Dermis blood vessel endothelial cell (primary cell): ENCODE results near the gene POLG. TPM values are rescaled to one million over a fixed set of nuclear protein-coding genes. Genes with fewer than 3 reads are reported as not detected.

Experiments used
- DNase-seq: peaks from one replicate; pipeline ENCODE4 v3.0.0; 2010
- total RNA-seq: library from RNA; depleted of rRNA; stranded (reverse); fragments of >200 nt; gene quantifications from 2 replicates; pipeline ENCODE4 v1.2.3, GENCODE V29; 2014

POLG gene
- total RNA-seq, 1 donor from 2014 or later: 114 TPM

DNA sequence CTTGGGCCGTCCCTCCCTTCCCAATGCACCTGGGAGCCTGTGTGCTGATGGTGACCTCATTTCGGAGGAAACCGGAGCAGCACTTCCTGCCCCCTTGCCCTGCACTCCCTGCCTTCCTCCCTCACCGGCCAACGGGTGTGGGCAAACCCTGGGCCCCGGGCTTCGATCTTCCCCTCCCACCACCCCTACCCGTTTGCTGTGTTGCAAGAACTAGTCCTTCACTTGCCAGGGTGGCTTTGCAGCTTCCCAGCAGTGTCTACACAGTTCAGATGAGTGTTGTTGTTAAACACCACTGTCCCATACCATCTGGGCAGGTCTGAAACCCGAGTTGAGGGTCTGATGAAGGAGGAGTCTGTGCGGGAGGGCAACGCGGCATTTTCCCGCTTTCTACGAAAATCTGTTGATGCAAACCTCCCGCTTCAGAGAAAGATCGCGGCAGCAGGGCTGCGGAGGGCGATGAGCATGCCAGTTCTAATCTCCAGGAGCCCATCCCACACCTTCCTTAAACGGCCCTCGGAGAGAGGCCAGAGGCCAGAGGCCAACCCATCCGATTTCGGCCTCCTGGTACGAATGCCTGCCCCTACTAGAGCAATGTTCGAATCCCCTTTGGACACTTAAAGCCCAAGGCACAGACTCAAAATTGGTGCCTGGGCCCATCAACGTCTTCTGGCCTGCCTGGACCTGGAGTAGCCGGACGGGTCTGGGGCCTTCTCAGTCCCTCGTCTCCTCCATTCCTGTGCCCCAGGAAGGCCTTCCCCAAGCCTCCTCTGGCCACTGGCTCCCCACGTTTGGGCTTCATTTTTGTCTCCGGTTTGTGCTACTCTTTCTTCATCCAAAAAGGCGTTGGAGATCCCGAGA lies 35.7 kb upstream of the POLG start:
- no peak for DNase-seq

DNA sequence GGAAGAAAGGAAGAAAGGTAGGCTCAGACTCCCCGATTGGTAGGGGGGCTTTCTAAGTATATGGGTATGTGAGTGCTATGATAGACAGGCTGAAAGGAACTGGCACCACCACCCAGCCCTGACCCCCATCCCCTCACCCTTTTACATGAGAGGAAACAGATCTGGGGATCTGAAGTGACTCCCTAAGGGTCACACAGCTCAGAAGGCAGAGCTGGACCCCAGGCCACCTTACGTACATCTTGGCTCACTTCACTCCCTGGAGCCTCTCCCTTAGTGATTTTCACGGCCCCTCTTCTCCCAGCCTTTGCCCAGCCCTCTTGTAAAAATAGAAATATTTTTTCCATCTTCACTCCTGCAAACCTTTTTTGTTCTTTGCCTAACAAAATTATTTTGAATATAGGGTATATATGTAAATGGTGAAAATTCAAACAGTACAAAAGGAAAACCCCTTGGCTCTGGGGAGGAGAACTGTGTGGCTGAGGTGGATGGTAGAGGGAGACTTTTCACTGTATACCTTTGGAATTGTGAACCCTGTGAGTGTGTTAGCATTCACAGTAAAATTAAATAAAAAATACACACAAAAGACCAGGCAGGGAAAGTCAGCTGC lies 34.8 kb upstream of the POLG start:
- no peak for DNase-seq

DNA sequence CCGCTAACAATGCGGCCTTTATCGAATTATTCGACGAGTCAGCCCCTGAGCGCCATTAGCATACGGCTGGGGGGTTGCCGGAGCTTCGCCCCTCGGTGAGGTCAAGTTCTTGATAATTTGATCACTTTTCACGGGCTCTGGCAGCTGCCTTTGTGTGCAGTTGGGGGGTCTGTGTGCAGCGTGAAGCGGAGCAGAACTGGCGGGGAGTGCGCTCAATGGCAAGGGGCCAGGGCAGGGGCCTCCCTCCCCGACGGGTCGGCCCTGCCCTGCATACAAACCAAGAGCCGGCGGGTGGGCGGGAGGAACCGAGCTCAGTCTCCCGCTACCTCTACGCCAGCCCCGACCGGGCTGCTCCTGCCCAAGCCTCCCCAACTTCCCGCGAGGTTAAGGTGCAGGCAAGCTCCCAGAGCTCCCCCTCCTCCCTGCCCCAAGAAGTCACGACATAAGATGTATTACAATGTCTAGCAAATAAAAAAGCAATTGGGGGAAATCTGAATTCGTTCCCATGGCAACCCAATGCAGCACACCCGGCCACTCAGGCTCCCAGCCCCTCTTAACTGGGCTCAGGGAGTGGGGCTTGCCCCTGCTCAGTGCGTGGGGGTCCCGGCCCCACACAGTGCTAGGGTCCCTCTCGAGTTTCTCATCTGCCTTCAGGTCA lies 34.1 kb upstream of the POLG start:
- no peak for DNase-seq

DNA sequence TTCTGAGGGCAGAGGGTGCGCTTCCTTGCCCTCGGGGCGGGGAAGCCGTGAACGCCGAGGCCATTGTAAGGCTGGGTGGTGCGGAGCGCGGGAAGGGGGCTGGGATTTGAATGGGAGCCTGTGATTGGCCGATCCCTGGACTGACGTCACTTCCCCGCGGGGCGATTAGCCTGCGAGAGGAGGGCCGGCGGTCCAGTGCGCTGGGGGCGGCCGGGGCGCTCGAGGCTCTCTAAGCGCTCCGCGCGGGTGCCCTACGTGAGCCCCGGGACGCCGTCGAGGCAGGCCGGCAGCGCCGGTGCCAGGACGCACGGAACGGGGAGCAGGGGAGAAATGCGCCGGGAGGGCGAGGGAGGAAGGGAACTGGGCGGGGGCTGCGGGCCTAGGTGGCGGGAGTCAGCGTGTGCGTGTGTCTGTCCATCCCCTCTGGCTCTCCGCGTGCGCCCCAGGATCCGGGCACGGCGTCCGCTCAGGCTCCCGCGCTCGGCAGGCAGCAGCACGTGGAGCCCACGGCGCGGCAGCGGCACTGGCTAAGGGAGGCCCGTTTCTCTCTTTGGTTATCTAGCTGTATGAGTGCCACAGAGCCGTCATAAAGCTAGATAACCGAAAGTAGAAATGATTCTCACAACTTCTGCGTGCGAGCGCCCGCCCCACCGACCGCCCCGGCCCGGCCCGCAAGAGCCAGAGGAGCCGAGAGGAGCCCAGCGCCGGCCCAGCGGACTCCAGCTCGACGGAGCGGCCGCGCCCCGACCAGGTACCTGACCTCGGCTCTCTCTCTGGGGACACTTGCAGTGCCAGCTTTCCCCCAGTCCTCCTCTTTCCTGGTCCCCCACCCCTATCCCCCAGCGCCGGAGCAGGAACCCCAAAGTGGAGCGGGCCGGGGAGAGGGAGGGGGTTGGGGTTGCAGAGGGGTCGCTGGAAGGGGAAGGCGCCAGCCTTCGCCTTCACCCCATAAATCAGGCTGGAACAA lies 33.1 kb upstream of the POLG start:
- peak; percentile 27 for DNase-seq

DNA sequence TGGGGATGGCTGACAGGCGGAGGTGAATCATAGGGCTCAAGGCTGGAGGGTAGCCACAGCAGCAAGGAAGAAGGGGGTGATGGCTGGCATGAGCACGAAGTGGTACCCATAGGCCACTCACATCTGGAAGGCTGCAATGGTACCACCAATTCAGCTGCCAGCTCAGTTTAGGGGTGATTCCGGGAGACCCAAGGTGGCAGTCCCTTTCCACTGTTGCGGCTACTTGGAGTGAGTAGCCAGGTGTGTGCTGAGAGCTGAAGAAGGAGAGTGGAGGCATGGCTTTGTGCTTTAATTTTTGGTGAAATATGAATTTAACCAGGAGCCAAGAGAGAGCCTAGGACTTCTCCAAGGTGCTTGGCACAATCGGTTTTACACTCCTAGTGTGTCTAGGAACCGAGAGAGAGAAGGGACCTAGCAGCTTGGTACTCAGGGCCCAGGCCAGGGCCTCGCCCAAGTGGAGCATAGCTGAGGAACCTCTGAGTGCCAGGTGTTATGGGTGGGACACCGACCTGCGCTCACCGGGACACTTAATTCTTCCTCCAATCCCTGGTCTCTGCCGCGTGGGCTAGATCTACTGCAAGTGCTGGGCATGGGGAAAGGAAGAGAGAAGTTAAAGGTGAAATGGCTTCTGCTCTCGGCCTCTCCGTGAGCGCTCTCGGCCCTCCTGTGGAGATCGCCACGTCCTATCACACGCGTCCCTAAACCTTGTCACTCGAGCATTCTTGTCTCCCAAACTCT lies 32.2 kb upstream of the POLG start:
- no peak for DNase-seq

DNA sequence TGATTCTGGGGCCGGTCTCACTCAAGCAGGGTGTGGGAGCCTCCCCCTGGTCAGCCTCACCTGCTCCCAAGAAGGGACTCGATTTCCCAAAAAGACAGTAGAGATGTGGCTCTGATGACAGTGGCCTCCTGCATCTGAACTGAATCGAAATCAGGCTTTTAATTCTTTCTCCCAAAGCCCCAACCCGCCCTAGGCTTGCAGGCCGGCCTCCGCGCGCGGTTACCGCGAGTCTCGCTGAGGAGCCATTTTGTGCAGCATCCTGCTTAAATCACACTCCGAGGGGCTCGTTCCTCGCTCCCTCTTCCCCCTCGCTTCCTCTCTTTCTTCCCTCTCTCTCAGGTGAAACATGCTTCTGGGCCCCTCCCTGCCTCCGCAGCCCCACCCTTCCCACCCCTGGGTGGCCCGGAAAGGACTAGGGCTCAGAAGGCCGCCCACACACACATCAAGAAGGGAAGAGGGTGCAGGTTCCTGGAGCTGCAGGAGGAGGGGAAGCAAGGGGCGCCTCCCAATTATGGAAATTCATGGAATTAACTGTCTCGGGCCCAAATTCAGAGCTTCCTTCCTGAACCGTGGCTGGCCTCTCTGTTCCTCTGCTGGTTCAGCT lies 30.9 kb upstream of the POLG start:
- no peak for DNase-seq

DNA sequence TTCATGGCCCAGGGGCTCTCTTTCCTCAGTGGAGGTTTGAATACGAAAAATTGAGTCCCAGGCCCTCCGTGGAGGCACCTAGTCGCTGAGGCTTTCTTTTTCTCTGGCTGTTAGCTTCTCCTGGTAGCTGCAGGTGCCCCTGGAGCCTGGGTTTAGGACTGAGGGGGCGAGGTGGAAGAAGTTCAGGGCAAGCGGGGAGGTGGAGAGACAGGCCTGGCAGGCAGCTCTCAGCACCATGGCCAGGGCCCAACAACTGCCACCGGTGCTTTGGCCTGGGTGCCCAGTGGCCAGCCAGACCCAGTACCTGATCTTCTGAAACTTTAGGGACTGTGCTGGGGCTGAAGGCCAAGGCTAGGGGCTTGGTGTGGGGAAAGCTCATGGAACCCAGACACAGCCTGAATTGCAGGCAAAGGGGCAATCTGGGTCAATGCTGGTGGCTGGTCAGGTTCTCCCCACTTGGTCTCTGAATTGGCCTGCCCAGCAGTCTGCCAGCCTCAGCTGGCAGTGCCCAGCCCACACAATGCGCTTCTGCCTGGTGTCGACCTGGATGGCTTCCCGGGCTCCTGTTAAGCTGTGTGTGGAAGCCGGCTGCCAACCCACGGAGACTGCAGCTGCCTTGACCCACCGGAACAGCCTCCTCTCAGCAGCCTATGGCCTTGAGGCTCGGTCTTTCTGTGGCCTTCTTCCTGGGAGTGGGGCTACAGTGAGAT lies 30.3 kb upstream of the POLG start:
- peak; percentile 9 for DNase-seq

DNA sequence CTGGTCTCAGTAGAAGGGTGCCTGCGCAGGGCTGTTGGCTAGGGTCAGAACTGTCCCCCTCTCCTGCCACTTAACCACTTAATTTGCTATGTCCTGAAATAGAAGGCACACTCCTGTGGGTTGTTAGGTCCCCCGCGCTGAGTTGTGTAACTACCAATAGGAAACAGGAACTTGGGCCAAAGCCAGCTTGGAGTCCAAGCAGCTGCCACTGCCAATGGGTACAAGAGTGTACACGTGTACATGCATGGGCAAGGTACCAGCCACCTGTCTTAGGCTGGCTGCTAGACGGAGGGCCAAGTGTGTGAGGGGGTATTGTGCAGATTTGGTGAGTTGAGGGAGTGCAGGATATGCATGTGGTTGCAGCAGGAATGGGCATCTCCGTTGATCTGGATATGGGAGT lies 29.7 kb upstream of the POLG start:
- DNase-seq: no peak

DNA sequence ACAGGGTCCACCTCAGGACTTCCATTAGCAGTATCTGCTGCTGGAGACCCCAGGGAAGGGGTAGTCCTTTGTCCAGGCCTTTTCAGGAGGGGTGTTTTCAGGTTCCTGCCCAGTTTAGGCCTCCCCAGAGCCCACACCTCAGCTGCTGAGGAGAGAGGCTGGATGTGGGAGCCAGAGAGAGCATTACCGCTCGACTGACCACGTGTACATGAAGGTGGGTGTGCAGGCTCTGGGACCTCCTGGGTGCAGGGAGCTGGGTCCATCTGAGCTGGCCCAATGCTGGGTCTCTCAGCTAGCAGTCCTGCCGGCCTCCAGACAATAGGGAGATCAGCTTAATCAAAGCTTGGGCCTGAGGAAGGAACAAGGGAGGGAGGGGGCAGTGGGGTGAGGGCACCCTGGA lies 29.1 kb upstream of the POLG start:
- DNase-seq: no peak

DNA sequence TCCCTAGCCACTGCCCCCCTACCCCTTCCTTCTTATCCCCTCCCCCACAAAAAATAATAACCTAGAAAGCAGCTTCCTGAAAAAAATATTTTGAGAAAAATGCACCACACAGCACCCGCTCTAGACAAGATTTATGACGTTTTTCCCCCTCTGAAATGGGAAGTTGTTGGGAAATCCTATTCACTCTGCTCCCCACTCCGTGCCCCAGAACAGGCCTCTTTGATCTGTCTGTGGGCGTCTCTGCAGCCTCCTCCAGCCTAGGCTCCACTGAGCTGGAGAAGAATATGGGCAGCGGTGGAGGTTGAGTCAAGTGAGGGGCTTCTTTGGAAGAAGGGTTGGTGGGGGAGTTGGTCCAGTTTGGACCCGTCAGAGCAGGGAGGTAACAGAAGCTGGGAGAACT lies 28.5 kb upstream of the POLG start:
- DNase-seq: no peak

DNA sequence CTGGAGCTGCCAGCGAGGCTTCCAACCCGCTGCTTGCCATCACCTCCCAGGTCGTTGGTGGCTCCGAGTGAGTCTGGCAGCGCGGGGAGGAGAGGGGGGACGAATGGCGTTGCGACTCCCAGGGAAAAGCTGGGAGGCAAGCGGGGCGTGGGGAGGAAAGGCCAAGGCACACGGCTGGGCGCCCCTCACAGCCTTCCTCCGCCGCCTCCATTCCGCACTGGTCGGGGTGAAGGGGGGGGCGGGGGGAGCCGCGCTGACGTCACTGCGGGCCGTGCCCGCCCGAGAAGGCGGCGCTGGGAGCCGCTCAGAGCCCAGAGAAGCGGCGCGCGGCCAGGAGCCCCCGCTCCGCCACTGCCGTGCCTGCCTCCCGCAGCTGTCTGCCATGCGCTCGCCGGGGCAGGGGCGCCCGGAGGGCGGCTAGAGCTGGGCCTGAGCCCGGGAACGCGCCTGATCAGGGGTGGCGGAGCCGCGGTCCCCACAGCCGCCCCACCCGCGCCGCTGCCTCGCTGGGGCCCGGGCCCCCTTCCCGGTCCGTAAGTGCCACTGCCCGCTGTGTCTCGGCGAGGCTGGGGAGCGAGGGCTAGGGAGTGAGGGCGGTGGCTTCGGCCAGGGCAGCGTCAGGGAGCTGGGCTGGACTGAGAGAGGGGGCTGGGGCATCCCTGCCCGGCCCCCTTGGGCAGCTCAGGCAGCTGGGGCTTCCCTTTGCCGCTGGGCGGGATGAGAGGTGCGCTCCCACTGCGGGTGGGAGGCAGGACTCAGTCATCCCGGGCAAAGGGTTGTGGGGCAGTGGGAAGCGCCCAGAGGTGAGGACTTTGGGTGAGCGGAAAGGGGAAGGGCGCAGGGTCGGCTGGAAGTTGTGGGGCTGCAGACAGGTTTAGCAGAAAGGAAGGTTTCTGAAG lies 27.8 kb upstream of the POLG start:
- DNase-seq: no peak

DNA sequence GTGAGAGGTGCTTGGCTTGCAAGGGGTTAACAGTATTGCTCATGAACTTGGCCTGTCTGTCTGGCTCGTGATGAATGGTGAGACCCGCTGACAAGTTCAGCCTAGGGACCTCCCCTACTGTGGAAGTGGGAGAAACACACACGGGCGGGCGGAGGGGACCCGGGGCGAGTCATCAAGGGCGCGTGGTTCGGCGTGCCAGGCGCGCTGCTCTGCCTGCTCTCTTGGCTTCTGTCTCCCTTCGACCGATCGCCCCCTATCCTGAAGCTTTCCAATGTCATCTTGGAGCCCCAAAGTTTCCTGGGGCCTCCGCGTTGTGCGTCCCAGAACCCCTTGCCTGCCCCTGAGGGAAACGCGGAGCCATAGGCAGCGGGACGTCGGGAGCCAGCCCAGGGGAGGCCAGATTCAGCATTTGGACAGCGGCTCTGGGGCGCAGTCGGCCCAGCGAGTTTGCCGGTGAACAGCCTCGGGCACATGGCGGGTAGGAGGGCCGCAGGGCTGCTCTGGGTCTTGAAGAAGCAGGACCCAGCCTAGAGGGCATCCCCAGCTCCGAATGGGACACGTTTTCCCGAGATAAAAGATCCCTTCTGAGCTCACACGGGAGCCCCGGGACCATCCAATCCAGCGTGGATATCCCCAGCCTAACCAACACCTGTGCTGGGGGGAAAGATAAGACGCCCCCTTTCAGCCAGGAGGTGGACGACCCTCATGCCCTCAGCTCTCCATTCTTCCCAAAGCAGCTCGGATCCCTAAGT lies 27.0 kb upstream of the POLG start:
- DNase-seq: peak; percentile 82

DNA sequence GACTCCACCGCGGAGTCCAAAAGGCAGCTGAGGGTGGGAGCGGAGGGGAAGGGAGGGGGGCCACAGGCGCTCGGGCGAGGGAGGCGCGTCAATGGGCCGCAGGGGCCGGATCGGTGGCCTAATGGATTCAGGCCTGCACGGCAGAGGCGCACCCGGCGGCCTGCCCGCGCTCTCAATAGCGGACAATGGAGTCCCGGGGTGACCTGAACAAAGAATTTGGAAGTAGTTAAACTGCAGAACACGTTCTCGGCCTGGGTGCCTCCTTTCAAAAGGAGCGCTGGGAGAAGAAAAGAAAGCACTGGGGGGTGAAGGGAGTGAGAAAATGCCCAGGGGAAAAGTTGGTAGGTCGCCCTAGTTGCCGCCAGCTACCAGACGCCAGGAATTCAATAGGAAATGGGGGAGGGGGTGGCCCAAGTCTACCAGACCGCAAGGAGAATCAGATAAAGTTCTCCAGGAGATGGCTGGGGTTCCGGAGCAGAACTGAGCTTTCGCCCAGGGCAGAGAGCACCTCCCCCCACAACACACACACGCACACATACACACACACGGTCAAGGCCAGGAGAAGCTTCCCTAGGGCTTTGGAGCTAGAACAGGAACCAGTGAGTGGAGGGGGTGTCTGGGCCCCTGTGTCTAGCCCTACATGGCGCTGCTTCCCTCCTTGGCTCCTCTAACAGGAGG lies 25.8 kb upstream of the POLG start:
- no peak for DNase-seq

DNA sequence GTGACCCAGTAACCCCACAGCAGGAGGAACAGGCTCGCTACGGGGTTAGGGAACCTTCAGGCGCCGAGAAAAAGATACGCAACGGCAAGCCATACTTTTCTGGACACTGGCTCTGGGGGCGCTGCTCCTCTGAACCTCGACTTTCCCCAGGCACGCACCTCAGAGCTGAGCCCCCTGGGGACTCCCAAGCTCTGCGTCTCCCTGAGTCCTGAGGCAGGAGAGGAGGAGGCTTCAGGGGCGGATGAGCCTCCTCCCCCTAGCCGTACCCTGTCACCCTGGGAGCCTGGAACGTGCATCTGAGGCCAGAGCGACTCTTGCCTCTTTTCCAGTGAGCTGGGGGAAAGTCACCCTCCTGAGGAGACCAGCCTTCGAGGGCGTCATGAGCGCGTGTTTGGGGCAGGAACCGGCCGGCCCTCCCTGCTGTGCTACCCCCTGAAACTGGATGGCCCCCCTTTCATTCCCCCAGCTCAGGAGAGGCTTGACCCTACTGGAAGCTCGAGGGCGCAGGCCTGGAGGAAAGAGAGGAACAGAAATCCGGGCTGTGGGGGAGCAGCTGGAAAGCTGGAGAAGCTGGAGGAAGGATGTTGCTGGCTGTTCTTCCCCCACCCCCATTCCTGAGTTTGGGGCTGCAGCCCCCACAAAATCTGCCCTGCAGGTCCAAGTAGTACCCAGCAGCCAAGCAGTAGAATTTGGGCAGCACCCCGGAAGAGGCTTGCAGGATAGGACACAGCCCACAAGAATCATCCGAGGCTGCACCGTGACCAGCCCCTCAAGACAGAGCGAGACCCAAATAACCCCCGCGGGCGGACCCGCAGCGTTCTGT lies 25.1 kb upstream of the POLG start:
- DNase-seq: no peak

DNA sequence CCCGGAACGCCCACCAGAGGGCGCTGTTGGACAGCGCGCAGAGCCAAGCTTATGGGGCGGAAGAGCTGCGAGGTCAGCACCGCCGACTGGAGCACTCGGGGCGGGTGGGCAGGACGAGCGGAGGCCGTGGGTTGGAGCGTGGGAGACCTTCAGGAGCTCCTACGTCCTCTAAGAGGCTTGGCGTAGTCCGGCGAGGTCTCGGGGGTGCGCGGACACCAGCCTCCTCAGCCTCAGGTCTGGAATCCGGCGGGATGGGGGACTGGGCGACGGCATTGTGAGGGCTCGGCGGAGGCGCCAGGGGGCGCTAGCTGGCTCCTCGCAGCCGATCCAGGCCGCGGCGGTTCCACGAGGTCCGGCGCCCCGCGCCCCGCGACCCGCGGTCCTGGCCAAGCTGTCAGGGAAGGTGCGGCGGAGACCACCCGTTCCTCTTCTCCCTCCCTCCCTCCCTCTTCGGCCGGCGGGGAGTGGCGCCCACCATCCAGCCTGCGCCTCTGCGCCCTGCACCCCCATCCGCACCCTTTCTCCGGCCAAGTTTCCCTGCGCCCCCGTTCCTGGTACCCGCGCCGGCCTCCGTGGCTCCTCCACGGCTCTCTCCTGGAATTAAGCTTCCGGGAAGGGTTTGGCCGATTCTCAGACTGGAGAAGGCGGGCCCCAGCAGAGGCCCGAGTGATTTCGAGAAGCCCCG lies 24.3 kb upstream of the POLG start:
- DNase-seq: peak; percentile 84

DNA sequence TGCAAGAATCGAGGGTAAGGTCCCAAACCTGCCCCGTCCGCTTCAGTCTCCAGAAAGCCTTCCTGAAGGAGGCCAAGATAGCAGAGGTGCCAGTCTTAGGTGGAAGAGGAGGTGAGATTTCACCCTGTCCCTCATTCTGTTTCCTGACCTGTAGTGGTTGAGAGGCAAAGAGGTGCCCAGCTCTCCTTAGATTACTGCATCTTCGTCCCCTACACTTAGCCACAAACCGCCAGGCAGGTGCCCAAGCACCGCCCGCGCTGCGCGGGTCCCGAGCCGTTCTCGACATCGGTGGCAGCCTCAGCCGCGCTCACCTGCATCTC lies 23.8 kb upstream of the POLG start:
- DNase-seq: no peak
